Measurements from ENCODE around the gene EML5.
A peak's percentile ranks its signal among the peaks of the same experiment; 100 is the strongest.

Gene EML5

GRCh38 chr14:88792473-88793258 is at the start of gene EML5:
EML5 (minus strand) TSS chr14:88792953; CDS start chr14:88792503, 450 bp downstream.
- peak within 1 kb of the TSS; percentile 79 for H3K4me3 ChIP-seq (ENCODE audit: low read depth, low read length)
- no peak within 1 kb of the TSS for H3K9ac ChIP-seq (ENCODE audit: low read depth, low read length)
- H3K9me3 ChIP-seq (ENCODE audit: control insufficient read depth, insufficient read depth, low read length) = no peaks in the 10 kb centered on the region
- H3K27me3 ChIP-seq (ENCODE audit: control insufficient read depth, insufficient read depth, low read length) = peaks cover 57% of the 10 kb centered on the region
- no peaks in the 10 kb centered on the region for H3K36me3 ChIP-seq (ENCODE audit: control insufficient read depth, insufficient read depth, low read length)
- H3K4me1 ChIP-seq (ENCODE audit: control insufficient read depth, insufficient read depth, low read length) = peaks cover 3% of the 10 kb centered on the region

DNA sequence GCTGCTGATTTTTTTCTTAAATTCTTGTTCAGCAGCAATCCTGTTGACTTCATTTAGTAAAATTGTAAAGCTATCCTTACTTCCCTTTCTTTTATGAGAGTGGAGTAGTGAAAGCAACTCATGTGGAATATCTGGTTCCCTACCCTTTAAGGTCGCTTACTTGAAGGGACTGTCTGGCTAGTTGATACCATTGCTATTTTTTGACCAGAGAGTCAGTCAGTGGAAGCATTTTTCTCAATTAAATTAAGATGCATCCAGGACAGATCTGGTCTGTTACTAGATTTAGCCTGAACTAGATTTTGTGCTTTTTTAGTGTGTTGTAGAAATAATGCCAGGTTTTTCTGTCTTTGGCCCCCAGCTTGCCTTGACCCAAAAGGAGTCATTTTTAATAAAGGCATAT is 49.7 kb upstream of the EML5 start:
- no peaks in the 10 kb centered on the region for H3K36me3 ChIP-seq (ENCODE audit: control insufficient read depth, insufficient read depth, low read length)
- H3K4me1 ChIP-seq (ENCODE audit: control insufficient read depth, insufficient read depth, low read length) = no peaks in the 10 kb centered on the region
- no peak overlapping the region for H3K9ac ChIP-seq (ENCODE audit: low read depth, low read length)
- no peak overlapping the region for H3K4me3 ChIP-seq (ENCODE audit: low read depth, low read length)
- H3K9me3 ChIP-seq (ENCODE audit: control insufficient read depth, insufficient read depth, low read length) = no peaks in the 10 kb centered on the region
- no peaks in the 10 kb centered on the region for H3K27me3 ChIP-seq (ENCODE audit: control insufficient read depth, insufficient read depth, low read length)

GRCh38 chr14:88841741-88842140 is 49.0 kb upstream of the EML5 start:
- H3K36me3 ChIP-seq (ENCODE audit: control insufficient read depth, insufficient read depth, low read length) = no peaks in the 10 kb centered on the region
- no peak overlapping the region for H3K4me3 ChIP-seq (ENCODE audit: low read depth, low read length)
- H3K9me3 ChIP-seq (ENCODE audit: control insufficient read depth, insufficient read depth, low read length) = no peaks in the 10 kb centered on the region

GRCh38 chr14:88840926-88841325 is 48.2 kb upstream of the EML5 start:
- no peaks in the 10 kb centered on the region for H3K9me3 ChIP-seq (ENCODE audit: control insufficient read depth, insufficient read depth, low read length)
- no peaks in the 10 kb centered on the region for H3K4me1 ChIP-seq (ENCODE audit: control insufficient read depth, insufficient read depth, low read length)
- H3K9ac ChIP-seq (ENCODE audit: low read depth, low read length) = no peak overlapping the region
- H3K36me3 ChIP-seq (ENCODE audit: control insufficient read depth, insufficient read depth, low read length) = no peaks in the 10 kb centered on the region
- H3K27me3 ChIP-seq (ENCODE audit: control insufficient read depth, insufficient read depth, low read length) = no peaks in the 10 kb centered on the region
- no peak overlapping the region for H3K4me3 ChIP-seq (ENCODE audit: low read depth, low read length)

More at GRCh38 chr14:88841741-88842140, 49.0 kb upstream of the EML5 start:
- Histone ChIP-seq H3K27me3 (ENCODE audit: control insufficient read depth, insufficient read depth, low read length) (no peaks in the 10 kb centered on the region), H3K4me1 (ENCODE audit: control insufficient read depth, insufficient read depth, low read length) (no peaks in the 10 kb centered on the region), H3K9ac (ENCODE audit: low read depth, low read length) (no peak overlapping the region)

- H3K4me1 ChIP-seq (ENCODE audit: control insufficient read depth, insufficient read depth, low read length) = no peaks in the 10 kb centered on the region
- H3K4me3 ChIP-seq (ENCODE audit: low read depth, low read length) = no peak overlapping the region
- no peaks in the 10 kb centered on the region for H3K36me3 ChIP-seq (ENCODE audit: control insufficient read depth, insufficient read depth, low read length)
- no peak overlapping the region for H3K9ac ChIP-seq (ENCODE audit: low read depth, low read length)
- no peaks in the 10 kb centered on the region for H3K9me3 ChIP-seq (ENCODE audit: control insufficient read depth, insufficient read depth, low read length)
- H3K27me3 ChIP-seq (ENCODE audit: control insufficient read depth, insufficient read depth, low read length) = no peaks in the 10 kb centered on the region
Observed at GRCh38 chr14:88838015-88838414, 45.3 kb upstream of the EML5 start.

DNA sequence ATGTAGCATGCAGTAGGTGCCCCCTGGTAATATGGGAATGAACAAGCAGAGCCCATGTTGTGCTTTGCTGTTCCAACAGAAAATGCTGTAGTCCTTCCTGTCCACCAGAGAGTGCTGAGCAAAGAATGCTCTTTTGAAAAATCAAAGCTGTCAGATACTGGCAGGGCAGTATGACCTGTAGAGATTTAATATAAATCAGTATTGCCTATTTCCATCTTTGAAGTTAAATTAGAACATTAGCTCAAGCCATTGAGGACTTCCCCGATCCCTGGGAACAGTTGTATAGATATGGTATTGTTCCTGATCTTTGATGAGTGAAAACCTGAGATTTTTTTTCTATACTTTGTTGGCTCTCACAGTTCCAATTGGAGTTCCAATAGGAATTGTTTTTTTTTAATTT is 44.7 kb upstream of the EML5 start:
- H3K9ac ChIP-seq (ENCODE audit: low read depth, low read length) = no peak overlapping the region
- no peaks in the 10 kb centered on the region for H3K9me3 ChIP-seq (ENCODE audit: control insufficient read depth, insufficient read depth, low read length)
- H3K4me1 ChIP-seq (ENCODE audit: control insufficient read depth, insufficient read depth, low read length) = no peaks in the 10 kb centered on the region
- H3K4me3 ChIP-seq (ENCODE audit: low read depth, low read length) = no peak overlapping the region
- H3K27me3 ChIP-seq (ENCODE audit: control insufficient read depth, insufficient read depth, low read length) = no peaks in the 10 kb centered on the region
- no peaks in the 10 kb centered on the region for H3K36me3 ChIP-seq (ENCODE audit: control insufficient read depth, insufficient read depth, low read length)

DNA sequence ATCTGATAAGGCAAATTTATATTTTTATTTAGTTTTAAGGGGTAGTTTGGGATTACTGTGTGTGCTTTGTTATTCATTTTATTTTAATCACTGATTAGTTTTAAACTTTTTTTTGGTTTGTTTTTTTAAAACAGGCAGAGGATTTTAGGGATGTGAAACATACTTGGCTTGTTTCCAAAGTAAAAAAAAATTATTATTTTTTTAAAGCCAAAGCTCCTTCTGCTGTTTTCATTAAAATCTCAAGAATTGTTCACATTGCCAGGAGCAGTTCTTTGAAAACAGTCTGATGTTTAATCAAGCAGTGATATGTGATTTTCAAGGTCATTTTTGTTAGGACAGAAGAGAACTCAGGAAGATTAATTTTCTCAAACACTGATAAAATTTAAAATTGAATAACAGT is 42.9 kb upstream of the EML5 start:
- no peak overlapping the region for H3K9ac ChIP-seq (ENCODE audit: low read depth, low read length)
- H3K4me1 ChIP-seq (ENCODE audit: control insufficient read depth, insufficient read depth, low read length) = no peaks in the 10 kb centered on the region
- no peak overlapping the region for H3K4me3 ChIP-seq (ENCODE audit: low read depth, low read length)
- no peaks in the 10 kb centered on the region for H3K27me3 ChIP-seq (ENCODE audit: control insufficient read depth, insufficient read depth, low read length)
- H3K36me3 ChIP-seq (ENCODE audit: control insufficient read depth, insufficient read depth, low read length) = no peaks in the 10 kb centered on the region
- H3K9me3 ChIP-seq (ENCODE audit: control insufficient read depth, insufficient read depth, low read length) = no peaks in the 10 kb centered on the region

DNA sequence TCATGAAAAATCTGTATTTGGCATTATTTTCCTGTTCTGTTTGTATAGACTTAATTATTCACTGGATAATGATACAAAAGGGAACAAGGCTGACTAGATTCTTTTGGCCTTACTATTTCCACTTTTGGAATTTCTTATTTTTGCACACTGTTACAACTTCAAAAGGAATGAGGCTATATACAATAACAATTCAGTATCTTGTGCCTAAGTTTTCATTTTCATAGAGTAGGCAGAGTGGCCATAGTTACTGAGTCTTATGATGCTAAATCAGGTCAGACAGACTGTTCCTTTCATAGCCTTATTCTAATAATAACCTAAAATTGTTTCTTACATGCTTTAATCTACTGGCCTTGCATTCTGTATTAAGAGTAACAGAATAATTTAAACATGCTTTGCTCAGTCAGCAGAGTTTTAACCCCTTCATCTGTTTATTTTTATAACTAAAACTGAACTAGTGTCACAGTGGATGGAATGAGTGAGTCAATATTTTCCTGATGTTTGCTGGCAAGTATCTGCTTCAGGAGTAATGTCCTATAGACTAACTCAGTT is 42.2 kb upstream of the EML5 start:
- no peaks in the 10 kb centered on the region for H3K36me3 ChIP-seq (ENCODE audit: control insufficient read depth, insufficient read depth, low read length)
- no peak overlapping the region for H3K9ac ChIP-seq (ENCODE audit: low read depth, low read length)
- no peaks in the 10 kb centered on the region for H3K27me3 ChIP-seq (ENCODE audit: control insufficient read depth, insufficient read depth, low read length)
- no peak overlapping the region for H3K4me3 ChIP-seq (ENCODE audit: low read depth, low read length)
- H3K4me1 ChIP-seq (ENCODE audit: control insufficient read depth, insufficient read depth, low read length) = no peaks in the 10 kb centered on the region
- no peaks in the 10 kb centered on the region for H3K9me3 ChIP-seq (ENCODE audit: control insufficient read depth, insufficient read depth, low read length)

DNA sequence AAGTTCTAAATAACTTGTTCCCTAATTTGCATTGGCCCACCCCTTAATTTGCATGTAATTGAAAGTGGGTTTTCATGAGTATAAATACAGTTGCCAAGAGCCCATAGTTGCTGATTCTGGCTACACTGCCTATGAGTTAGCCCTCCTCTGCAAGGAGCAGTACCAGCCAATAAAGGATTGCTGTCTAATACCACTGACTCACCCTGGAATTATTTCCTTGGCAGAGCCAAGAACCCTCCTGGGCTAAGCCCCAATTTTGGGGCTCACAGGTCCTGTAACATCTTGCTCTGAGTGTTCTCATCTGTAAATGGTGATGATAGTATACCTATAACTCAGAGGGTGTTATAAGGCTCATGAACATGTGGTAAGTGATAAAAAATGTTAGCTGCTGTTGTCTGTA is 38.5 kb upstream of the EML5 start:
- Histone ChIP-seq H3K27me3 (ENCODE audit: control insufficient read depth, insufficient read depth, low read length) (no peaks in the 10 kb centered on the region), H3K36me3 (ENCODE audit: control insufficient read depth, insufficient read depth, low read length) (no peaks in the 10 kb centered on the region), H3K4me1 (ENCODE audit: control insufficient read depth, insufficient read depth, low read length) (no peaks in the 10 kb centered on the region), H3K9me3 (ENCODE audit: control insufficient read depth, insufficient read depth, low read length) (no peaks in the 10 kb centered on the region), H3K9ac (ENCODE audit: low read depth, low read length) (no peak overlapping the region), H3K4me3 (ENCODE audit: low read depth, low read length) (no peak overlapping the region)

- no peak overlapping the region for H3K4me3 ChIP-seq (ENCODE audit: low read depth, low read length)
Observed at GRCh38 chr14:88829685-88830302, 37.0 kb upstream of the EML5 start.

DNA sequence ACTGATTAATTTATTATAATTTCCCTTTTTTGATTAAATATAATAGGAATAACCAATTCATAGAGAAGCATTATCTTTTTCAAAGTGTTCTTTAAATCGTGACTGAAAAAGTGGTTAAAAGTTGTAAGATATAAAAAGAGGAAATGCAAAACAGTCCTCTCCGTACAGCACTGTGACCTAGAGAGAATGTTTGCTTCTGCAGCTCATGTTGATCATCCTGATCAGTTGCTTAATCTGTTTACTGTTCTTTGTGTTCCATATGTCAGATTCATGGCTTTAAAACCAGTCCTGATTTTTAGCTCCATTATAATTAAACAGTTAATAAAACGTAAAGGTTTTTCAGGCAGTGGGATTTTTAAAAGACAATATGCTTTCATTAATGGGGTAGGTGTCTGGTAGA is 36.4 kb upstream of the EML5 start:
- no peak overlapping the region for H3K4me3 ChIP-seq (ENCODE audit: low read depth, low read length)
- no peaks in the 10 kb centered on the region for H3K4me1 ChIP-seq (ENCODE audit: control insufficient read depth, insufficient read depth, low read length)

More at GRCh38 chr14:88829685-88830302, 37.0 kb upstream of the EML5 start:
- H3K9me3 ChIP-seq (ENCODE audit: control insufficient read depth, insufficient read depth, low read length) = no peaks in the 10 kb centered on the region
- H3K9ac ChIP-seq (ENCODE audit: low read depth, low read length) = no peak overlapping the region
- no peaks in the 10 kb centered on the region for H3K27me3 ChIP-seq (ENCODE audit: control insufficient read depth, insufficient read depth, low read length)
- no peaks in the 10 kb centered on the region for H3K4me1 ChIP-seq (ENCODE audit: control insufficient read depth, insufficient read depth, low read length)
- H3K36me3 ChIP-seq (ENCODE audit: control insufficient read depth, insufficient read depth, low read length) = no peaks in the 10 kb centered on the region

DNA sequence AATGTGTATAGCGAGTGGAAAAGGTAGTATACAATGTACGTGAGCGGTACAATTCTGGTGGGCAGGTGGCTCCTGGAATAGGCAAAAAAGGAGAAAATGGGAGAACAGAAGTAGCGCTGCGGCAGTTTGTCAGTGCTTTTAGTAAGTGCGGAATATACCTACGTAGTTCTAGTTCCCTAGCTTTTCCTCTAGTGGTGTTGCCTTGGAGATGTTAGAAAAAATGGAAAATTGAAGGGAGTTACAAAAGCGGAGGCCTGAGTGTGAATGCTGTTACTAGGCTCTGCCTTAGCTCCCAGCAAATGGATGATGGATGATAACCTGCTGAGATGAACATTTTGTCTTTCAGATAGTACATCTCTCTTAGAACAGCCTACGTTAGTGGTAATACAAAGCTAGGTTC is 32.8 kb upstream of the EML5 start:
- no peaks in the 10 kb centered on the region for H3K36me3 ChIP-seq (ENCODE audit: control insufficient read depth, insufficient read depth, low read length)
- no peaks in the 10 kb centered on the region for H3K4me1 ChIP-seq (ENCODE audit: control insufficient read depth, insufficient read depth, low read length)
- no peaks in the 10 kb centered on the region for H3K9me3 ChIP-seq (ENCODE audit: control insufficient read depth, insufficient read depth, low read length)
- peak overlapping the region; percentile 92 for H3K4me3 ChIP-seq (ENCODE audit: low read depth, low read length)
- no peak overlapping the region for H3K9ac ChIP-seq (ENCODE audit: low read depth, low read length)
- H3K27me3 ChIP-seq (ENCODE audit: control insufficient read depth, insufficient read depth, low read length) = no peaks in the 10 kb centered on the region

More for the DNA sequence above, 36.4 kb upstream of the EML5 start:
- H3K9me3 ChIP-seq (ENCODE audit: control insufficient read depth, insufficient read depth, low read length) = no peaks in the 10 kb centered on the region
- H3K36me3 ChIP-seq (ENCODE audit: control insufficient read depth, insufficient read depth, low read length) = no peaks in the 10 kb centered on the region
- H3K9ac ChIP-seq (ENCODE audit: low read depth, low read length) = no peak overlapping the region
- no peaks in the 10 kb centered on the region for H3K27me3 ChIP-seq (ENCODE audit: control insufficient read depth, insufficient read depth, low read length)

Measured in iPS-15b (cell line).